Calu3 (cell line): ENCODE results near the gene GSTT2. TPM values are rescaled to one million over a fixed set of nuclear protein-coding genes. Genes with fewer than 3 reads are reported as not detected.

Experiments
- BruUV-seq: library from RNA; stranded (reverse); fragments of 400-500 nt; replicated peaks from 2 replicates; lab custom pipeline; 2021; lab: Mats Ljungman, UMichigan
- CTCF ChIA-PET: fragments of 300-600 bp; sonication (Branson Sonifier 250); formaldehyde crosslinking; loops from one replicate; lab custom pipeline; 2022; ENCODE audit warnings: antibody characterized with exemption; lab: Charles Lee
- DNase-seq: peaks from one replicate; pipeline ENCODE4 v3.0.0; 2022
- H3K27ac Mint-ChIP-seq: one replicate; pipeline ENCODE4 v1.8.0; 2022; ENCODE audit warnings: mixed read lengths; ENCODE audit not compliant: unreplicated experiment
- H3K27me3 Mint-ChIP-seq: one replicate; pipeline ENCODE4 v1.8.0; 2022; ENCODE audit warnings: mixed read lengths; ENCODE audit not compliant: unreplicated experiment
- H3K36me3 Mint-ChIP-seq: one replicate; pipeline ENCODE4 v1.8.0; 2022; ENCODE audit warnings: mild to moderate bottlenecking, moderate library complexity, mixed read lengths; ENCODE audit not compliant: insufficient read depth, unreplicated experiment
- H3K4me1 Mint-ChIP-seq: one replicate; pipeline ENCODE4 v1.8.0; 2022; ENCODE audit warnings: mild to moderate bottlenecking, low read depth, mixed read lengths; ENCODE audit not compliant: unreplicated experiment
- H3K4me3 Mint-ChIP-seq: one replicate; pipeline ENCODE4 v1.8.0; 2022; ENCODE audit warnings: mild to moderate bottlenecking, low read depth, moderate library complexity, mixed read lengths; ENCODE audit not compliant: unreplicated experiment
- H3K9me3 Mint-ChIP-seq: one replicate; pipeline ENCODE4 v1.8.0; 2022; ENCODE audit warnings: low read depth, mixed read lengths; ENCODE audit not compliant: unreplicated experiment
- CTCF ChIP-seq: fragments of 200-600 bp; IDR thresholded peaks from one replicate; pipeline ENCODE4 v1.8.0; 2022; ENCODE audit warnings: antibody characterized with exemption; ENCODE audit not compliant: unreplicated experiment
- intact Hi-C: fragments of 100-400 bp; cut with micrococcal nuclease; formaldehyde crosslinking; loops from one replicate; pipeline ENCODE4 v1.10.0; 2022; ENCODE audit not compliant: unreplicated experiment
- total RNA-seq: library from RNA; stranded (reverse); gene quantifications from 2 replicates; pipeline ENCODE4 v1.2.3, GENCODE V29; 2022

The GSTT2 gene
- total RNA-seq, 1 experiment from 2014 or later = 0.85 TPM

GRCh38 chr22:24003887-24004286, 24.0 kb downstream of the GSTT2 start:
- intact Hi-C loops = no loop called here
- no peak overlapping the region for H3K4me3 Mint-ChIP-seq
- H3K9me3 Mint-ChIP-seq = no peaks in the 10 kb centered on the region
- H3K4me1 Mint-ChIP-seq = peaks cover 6% of the 10 kb centered on the region
- BruUV-seq = no TSS peak
- H3K36me3 Mint-ChIP-seq = no peaks in the 10 kb centered on the region
- CTCF ChIA-PET = no interaction called here
- no peaks in the 10 kb centered on the region for H3K27me3 Mint-ChIP-seq
- H3K27ac Mint-ChIP-seq = no peak overlapping the region
- no peak for TF ChIP-seq CTCF
- DNase-seq = no peak

GRCh38 chr22:24005201-24005600, 25.3 kb downstream of the GSTT2 start, which contains the start of gene GSTT4:
Gene GSTT4, minus strand, starts transcription at chr22:24005453. Its CDS starts 97 bp downstream, at chr22:24005356.
- Mint-ChIP-seq H3K4me1 (no peaks in the 10 kb centered on the region), H3K27me3 (no peaks in the 10 kb centered on the region), H3K9me3 (no peaks in the 10 kb centered on the region), H3K27ac (no peak within 1 kb of the TSS), H3K4me3 (no peak within 1 kb of the TSS), H3K36me3 (no peaks in the 10 kb centered on the region)
- intact Hi-C loops = no loop called here
- no peak for DNase-seq
- no peak for TF ChIP-seq CTCF
- no TSS peak for BruUV-seq
- CTCF ChIA-PET = no interaction called here

GRCh38 chr22:24006207-24006913, 26.4 kb downstream of the GSTT2 start:
- Mint-ChIP-seq H3K4me1 (no peaks in the 10 kb centered on the region), H3K36me3 (peaks cover 7% of the 10 kb centered on the region), H3K9me3 (no peaks in the 10 kb centered on the region), H3K4me3 (no peak overlapping the region), H3K27me3 (no peaks in the 10 kb centered on the region), H3K27ac (no peak overlapping the region)
- no peak for DNase-seq
- intact Hi-C loops = no loop called here
- no TSS peak for BruUV-seq
- CTCF ChIA-PET = no interaction called here
- TF ChIP-seq CTCF = no peak

- Mint-ChIP-seq H3K27me3 (no peaks in the 10 kb centered on the region), H3K4me1 (no peaks in the 10 kb centered on the region), H3K4me3 (no peak overlapping the region), H3K27ac (no peak overlapping the region), H3K36me3 (peaks cover 12% of the 10 kb centered on the region), H3K9me3 (no peaks in the 10 kb centered on the region)
- no TSS peak for BruUV-seq
- no peak for TF ChIP-seq CTCF
- CTCF ChIA-PET = no interaction called here
- DNase-seq = no peak
- intact Hi-C loops = no loop called here
Measured at GRCh38 chr22:24006914-24007214, 26.9 kb downstream of the GSTT2 start.
